ENCODE results near the gene OPN1LW. TPM values are rescaled to one million over a fixed set of nuclear protein-coding genes. Genes with fewer than 3 reads are reported as not detected.
"Not testable (repeated sequence)": the region's sequence is repeated elsewhere in the genome, so short reads cannot be mapped to it uniquely, and the experiment has no call there.

OPN1LW gene
- total RNA-seq, 1 donor from 2014 or later: not detected

DNA sequence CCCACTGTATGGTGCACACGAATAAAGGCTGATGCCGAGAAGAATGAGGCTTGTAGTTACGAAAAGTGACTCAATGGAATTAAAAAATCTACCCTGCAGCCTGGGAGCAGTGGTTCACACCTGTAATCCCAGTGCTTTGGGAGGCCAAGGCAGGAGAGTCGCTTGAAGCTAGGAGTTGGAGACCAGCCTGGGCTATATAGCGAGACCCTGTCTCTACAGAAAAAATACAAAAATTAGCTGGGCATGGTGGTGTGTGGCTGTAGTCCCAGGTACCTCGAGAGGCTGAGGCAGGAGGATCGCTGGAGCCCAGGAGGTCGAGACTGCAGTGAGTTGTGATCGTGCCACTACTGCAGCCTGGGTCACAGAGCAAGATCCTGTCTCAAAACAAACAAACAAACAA is 11.7 kb upstream of the OPN1LW start:
- no peak for DNase-seq (ENCODE audit: extremely low read depth, low read depth, low spot score)

DNA sequence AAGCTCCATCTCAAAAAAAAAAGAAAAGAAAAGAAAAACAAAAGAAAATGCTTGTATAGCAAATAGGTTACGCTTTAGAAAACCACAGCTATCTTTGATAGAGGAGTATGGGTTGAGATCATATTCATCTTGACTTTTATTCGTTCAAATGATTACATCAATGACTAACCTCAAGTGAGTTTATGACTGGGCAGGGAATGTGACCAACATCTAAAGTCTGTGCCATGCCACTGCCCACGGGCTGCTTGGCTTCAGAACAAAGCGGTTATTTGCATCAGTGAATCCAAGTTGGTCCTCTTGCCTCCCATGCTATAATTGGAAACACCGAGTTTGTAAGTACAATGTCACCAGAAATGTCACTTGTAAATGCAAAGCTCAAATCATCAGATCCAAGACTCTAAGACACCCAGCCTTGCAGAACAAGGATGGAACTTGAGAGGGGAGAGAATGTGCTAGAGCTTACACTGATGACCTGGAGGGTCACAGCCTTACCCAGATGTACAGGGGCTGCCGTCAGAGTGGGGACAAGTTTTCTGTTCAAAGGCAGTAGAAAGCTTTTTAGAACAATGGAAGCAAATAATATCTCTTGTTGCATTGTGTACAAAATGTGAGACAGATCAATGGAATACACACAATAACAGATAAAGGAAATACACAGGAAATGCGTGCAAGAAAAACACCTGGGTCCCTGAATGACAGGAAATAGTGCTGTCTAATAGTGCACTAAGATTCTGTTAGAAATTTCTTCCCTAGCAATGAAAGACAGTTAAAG is 8.4 kb upstream of the OPN1LW start:
- no peak for DNase-seq (ENCODE audit: extremely low read depth, low read depth, low spot score)

DNA sequence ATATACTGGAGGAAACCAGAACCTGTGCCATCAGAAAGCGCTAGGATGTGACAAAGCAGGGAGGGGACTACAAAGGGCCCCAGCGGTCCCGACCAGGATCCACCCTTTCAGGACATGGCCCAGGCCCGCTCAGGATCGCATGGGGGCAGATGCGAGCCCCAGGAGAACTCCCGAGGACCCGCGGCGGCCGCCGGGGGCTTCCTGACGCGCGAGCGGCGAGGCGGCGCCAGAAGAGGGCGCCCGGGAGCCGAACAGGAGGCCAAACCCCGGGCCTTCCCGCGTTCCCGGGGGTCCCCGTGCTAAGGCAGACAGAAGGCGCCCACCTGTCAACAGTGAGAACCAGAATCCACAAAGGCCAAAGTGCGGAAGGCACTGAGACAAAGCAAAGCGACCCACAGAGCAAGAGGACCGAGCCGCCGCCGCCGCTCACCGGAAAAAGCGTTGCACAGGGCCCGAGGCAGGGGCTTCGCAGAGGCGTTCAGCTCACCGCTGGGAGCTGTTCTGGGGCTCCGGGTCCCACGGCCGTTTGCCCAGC is 7.3 kb upstream of the OPN1LW start:
- no peak for DNase-seq (ENCODE audit: extremely low read depth, low read depth, low spot score)

DNA sequence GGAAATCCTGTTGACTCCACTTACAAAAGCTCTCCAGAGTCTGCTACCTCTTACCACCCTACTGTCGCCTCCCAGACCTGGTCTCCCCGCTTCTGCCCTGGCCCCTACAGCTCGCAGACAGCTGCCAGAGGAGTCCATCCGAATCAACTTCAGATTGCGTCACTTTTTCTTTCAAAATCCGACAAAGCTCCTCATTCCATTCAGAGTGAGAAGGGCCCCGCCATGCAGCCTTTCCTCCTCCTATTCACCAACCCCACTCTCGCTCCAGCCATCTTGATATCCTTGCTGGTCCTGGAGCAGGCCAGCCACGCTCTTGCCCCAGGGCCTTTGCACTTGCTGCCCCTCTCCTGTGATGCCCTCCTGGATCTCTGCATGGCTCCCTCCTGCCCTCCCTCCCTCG is 5.2 kb upstream of the OPN1LW start:
- DNase-seq (ENCODE audit: extremely low read depth, low read depth, low spot score): no peak

DNA sequence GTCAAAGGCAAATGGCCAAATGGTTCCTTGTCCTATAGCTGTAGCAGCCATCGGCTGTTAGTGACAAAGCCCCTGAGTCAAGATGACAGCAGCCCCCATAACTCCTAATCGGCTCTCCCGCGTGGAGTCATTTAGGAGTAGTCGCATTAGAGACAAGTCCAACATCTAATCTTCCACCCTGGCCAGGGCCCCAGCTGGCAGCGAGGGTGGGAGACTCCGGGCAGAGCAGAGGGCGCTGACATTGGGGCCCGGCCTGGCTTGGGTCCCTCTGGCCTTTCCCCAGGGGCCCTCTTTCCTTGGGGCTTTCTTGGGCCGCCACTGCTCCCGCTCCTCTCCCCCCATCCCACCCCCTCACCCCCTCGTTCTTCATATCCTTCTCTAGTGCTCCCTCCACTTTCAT is 3.8 kb upstream of the OPN1LW start:
- DNase-seq (ENCODE audit: extremely low read depth, low read depth, low spot score): no peak

DNA sequence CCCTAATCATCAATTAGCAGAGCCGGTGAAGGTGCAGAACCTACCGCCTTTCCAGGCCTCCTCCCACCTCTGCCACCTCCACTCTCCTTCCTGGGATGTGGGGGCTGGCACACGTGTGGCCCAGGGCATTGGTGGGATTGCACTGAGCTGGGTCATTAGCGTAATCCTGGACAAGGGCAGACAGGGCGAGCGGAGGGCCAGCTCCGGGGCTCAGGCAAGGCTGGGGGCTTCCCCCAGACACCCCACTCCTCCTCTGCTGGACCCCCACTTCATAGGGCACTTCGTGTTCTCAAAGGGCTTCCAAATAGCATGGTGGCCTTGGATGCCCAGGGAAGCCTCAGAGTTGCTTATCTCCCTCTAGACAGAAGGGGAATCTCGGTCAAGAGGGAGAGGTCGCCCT is 3.3 kb upstream of the OPN1LW start:
- DNase-seq (ENCODE audit: extremely low read depth, low read depth, low spot score): no peak

DNA sequence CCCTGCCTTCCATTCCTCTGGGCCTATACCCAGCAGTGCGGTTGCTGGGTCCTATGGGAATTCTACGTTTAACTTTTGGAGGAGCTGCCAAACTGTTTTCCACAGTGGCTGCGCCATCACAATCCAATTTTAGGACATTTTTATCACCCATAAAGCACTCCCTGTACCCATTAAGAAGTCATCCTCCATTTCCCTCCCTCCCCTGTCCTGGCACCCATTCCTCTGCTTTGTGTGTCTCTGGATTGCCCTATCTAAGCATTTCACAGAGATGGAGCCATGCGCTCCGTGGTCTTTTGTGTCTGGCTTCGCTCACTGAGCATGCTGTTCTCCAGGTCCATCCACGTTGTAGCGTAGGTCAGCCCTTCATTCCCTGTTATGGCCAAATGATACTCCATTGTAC is 1.7 kb upstream of the OPN1LW start:
- no peak for DNase-seq (ENCODE audit: extremely low read depth, low read depth, low spot score)

DNA sequence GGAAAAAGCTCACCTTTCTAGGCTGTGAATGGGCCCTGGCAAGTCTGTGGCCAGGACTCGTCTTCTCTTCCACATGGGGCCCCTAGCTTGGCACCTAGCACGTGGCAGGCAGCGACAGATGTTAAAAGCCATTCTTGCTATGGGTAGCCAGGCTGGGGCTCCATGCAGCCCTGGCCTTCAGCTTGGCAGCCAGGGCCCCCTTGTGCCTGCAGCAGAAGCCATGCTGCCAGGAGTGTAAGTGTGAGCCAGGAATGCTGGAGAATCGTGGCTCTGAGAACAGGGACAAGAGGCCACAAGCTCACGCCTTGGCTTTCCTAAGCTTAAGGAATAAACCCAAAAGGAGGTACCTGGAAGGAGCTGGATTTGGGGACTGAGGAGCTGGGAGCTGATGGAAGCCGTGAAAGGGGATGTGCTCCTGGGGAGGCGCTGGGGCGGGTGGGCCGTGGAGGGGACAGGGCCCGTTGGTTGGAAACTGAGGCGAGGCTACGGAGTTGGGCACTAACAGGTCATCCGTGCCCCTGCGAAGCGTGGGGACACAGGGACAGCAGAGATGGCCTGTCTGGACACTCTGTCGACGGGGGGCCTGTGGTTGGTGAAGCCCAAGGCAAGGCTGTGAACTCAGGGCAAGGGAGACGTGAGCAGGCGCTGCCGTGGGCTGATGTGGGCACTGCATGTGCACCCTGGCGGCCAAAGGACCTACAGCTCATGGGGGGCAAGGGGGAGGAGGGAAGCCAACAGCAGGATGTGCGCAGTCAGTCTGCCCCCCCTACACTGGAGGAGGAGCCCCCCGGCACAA is 895 bp upstream of the OPN1LW start:
- DNase-seq (ENCODE audit: extremely low read depth, low read depth, low spot score): no peak

DNA sequence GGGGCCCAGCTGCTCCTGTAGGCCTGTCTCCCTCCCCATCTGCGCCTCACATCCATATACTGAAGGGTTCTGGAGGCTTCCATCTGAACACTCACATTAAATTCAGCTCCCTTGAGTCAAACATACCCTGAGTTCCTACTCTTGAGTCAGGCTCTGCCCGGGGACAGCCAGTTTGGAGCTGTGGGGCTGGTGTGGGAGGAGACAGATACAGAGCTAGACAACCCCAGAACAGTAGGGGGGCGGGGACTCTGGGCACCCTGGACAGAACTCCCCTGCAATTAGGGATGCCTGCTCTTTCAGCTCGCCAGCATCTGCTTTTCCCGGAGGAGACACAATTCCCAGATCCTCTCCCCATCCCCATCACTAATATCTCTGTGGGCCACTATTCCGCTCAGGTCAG is 7.0 kb downstream of the OPN1LW start:
- DNase-seq (ENCODE audit: extremely low read depth, low read depth, low spot score): not testable (repeated sequence)

DNA sequence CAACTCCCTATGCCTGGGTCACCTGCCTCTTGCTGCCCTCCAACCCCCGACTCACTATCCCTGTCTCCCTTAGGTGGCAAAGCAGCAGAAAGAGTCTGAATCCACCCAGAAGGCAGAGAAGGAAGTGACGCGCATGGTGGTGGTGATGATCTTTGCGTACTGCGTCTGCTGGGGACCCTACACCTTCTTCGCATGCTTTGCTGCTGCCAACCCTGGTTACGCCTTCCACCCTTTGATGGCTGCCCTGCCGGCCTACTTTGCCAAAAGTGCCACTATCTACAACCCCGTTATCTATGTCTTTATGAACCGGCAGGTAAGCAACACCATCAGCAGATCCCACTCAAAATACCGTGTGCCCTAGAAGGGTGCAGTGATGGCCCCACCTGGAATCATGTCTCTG is 12.2 kb downstream of the OPN1LW start:
- DNase-seq (ENCODE audit: extremely low read depth, low read depth, low spot score): not testable (repeated sequence)

DNA sequence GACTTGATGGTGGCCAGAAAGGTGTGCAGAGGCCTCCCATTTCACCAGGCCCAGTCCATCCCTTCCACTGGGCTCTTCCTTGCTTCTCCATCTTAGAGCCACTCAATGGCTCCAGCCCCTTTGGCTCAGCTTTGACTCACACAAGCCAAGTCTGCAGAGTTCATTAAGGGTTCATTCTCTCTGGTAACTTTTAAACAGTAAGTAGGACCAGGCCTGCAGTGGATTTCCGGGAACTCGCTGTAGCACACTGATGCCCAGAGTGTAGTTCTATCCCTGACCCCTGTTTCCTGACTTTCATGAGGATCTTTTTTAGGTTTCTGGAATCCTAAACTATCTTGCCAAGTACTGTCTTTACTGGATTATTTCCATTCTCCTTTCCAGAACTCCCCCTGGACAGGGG is 13.2 kb downstream of the OPN1LW start:
- not testable (repeated sequence) for DNase-seq (ENCODE audit: extremely low read depth, low read depth, low spot score)

DNA sequence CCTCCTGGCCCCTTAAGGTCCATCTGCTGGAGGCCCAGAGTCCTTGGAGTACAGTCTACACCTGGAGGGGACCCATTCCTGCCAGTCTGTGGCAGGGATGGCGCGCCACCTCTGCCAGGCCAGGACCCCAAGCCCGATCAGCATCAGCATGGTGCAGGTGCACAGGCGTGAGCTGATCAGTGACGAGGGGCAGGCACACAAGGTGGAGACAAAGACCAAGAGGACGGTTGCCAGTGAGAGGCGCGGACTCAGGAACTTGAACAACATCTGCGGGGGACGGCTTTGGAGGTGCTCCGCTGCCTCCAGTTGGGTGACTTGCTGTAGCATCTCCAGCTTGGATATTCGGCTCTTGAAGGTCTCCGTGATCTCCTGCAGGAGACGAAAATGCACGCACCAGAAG is 15.3 kb downstream of the OPN1LW start:
- DNase-seq (ENCODE audit: extremely low read depth, low read depth, low spot score): not testable (repeated sequence)

DNA sequence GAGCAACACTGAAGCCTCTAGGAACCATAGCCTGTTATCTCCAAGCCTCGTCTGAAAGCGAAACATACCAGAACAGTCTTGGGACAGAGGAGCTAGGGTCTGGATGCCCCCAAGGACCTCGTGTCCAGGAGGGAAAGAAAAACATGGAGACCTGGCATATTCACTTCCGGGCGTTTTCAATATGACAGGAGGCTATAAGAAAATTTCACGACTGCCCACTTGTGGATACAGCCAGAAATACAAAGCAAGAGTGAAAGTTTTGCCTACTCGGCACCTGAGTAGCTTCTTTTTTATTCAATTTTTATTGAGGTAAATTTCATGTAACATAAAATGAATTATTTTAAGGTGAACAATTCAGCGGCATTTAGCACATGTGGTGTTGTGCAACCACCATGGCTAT is 20.9 kb downstream of the OPN1LW start:
- DNase-seq (ENCODE audit: extremely low read depth, low read depth, low spot score): not testable (repeated sequence)

DNA sequence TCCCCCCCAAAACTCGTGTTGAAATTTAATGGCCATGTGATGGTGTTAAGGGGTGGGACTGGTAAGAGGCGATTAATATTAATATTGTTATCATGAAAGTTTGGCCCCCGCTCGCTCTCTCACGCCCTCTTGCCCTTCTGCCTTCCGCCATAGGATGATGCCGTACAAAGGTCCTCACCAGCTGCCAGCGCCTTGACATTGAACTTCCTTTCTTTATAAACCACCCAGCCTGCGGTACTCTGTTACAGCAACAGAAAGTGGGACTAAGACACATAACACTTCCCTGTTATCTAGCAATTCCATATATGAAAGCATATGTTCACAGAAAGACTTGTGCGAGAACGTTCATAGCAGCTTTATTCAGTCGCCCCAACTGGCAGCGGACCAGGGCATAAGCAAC is 24.3 kb downstream of the OPN1LW start:
- not testable (repeated sequence) for DNase-seq (ENCODE audit: extremely low read depth, low read depth, low spot score)

DNA sequence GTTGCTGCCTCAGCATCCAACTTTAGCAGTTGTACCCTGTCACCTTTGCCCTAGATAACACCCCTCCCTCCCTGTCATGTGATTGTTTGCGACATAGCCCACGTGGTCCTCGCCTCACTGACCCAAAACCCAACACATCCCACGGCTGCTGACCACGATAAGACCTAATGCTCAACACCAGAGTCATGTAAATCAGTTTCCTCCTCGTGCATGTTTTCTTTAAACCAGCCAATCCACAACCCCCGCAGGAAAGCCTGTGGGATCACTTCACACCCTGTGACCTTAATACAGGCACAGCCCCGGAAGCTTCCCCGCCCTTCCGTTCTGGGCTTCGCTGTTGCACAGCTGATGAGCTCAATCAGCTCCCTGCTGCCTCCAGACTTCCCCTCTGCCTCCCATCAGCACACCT is 28.5 kb downstream of the OPN1LW start:
- DNase-seq (ENCODE audit: extremely low read depth, low read depth, low spot score): not testable (repeated sequence)

DNA sequence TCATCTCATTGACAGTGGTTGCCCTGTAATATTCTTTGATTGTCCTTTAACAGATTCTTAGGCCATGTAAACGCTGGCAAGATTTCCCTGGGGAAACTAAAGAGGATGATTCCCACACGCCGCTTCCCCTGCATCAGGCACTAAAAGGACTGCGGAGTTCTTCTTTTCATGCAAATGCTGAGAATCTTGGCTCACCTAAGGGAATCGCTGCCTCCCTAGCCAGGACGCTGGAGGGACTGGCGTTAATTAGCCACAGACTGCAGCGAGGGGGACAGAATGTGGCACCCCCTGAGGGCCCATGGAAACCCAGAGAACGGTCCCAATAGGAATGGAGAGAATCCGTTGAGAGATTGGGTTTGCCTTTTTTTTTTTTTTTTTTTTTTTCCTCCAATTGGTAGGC is 30.3 kb downstream of the OPN1LW start:
- DNase-seq (ENCODE audit: extremely low read depth, low read depth, low spot score): not testable (repeated sequence)

DNA sequence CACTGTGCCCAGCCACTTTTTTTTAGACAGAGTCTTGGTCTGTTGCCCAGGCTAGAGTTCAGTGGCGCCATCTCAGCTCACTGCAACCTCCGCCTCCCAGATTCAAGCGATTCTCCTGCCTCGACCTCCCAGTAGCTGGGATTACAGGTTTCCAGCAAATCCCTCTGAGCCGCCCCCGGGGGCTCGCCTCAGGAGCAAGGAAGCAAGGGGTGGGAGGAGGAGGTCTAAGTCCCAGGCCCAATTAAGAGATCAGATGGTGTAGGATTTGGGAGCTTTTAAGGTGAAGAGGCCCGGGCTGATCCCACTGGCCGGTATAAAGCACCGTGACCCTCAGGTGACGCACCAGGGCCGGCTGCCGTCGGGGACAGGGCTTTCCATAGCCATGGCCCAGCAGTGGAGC is 38.3 kb downstream of the OPN1LW start, which contains the start of gene OPN1MW:
Gene OPN1MW (plus strand): TSS at position 301 of the 400 bp plus-strand sequence. CDS start 82 bp downstream, at position 383.
- DNase-seq (ENCODE audit: extremely low read depth, low read depth, low spot score): not testable (repeated sequence)

DNA sequence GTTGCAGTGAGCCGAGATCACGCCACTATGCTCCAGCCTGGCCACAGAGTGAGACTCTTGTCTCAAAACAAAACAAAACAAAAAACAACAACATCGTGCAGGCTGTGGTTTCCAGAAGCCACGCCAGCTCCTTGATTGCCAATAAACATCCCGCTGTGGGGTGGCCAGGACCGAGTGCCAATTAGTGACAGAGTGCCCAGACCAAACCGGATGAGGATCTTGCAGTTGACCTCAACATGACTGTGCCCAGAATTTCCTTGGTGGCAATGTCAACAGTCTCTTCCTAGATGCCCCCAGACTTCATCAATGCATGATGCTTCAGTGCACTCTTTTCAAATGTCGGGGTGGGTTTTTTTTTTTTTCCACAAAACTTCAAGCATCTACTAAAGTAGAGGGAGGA is 39.8 kb downstream of the OPN1LW start:
- not testable (repeated sequence) for DNase-seq (ENCODE audit: extremely low read depth, low read depth, low spot score)

DNA sequence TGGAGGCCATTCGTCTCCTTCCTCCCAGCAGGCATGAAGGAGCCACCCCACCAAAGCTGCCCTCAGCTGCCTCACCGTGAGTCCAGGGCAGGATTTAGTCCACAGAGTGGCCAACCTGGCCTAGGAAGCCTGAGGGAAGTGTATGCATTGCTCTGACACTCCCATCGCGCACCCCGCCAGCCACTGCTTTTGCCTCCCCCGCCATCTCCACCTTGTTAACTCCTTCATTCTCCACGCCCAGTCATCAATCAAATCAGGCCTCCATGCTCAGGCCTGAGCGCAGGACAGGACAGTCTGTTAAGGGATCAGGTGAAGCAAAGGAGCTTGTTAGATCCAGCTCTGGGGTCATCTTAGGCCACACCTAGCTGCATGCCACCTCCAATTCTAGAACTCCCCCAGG is 48.8 kb downstream of the OPN1LW start:
- DNase-seq (ENCODE audit: extremely low read depth, low read depth, low spot score): not testable (repeated sequence)

DNA sequence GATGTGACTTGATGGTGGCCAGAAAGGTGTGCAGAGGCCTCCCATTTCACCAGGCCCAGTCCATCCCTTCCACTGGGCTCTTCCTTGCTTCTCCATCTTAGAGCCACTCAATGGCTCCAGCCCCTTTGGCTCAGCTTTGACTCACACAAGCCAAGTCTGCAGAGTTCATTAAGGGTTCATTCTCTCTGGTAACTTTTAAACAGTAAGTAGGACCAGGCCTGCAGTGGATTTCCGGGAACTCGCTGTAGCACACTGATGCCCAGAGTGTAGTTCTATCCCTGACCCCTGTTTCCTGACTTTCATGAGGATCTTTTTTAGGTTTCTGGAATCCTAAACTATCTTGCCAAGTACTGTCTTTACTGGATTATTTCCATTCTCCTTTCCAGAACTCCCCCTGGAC is 50.3 kb downstream of the OPN1LW start:
- not testable (repeated sequence) for DNase-seq (ENCODE audit: extremely low read depth, low read depth, low spot score)

DNA sequence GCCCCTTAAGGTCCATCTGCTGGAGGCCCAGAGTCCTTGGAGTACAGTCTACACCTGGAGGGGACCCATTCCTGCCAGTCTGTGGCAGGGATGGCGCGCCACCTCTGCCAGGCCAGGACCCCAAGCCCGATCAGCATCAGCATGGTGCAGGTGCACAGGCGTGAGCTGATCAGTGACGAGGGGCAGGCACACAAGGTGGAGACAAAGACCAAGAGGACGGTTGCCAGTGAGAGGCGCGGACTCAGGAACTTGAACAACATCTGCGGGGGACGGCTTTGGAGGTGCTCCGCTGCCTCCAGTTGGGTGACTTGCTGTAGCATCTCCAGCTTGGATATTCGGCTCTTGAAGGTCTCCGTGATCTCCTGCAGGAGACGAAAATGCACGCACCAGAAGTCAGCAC is 52.4 kb downstream of the OPN1LW start:
- DNase-seq (ENCODE audit: extremely low read depth, low read depth, low spot score): not testable (repeated sequence)
